HEK293 (cell line): ENCODE data around the gene KIRREL3.

Source experiments
- CTCF ChIP-seq: fragments of 450-650 bp; formaldehyde crosslinking; IDR thresholded peaks from 2 replicates; pipeline ENCODE4 v1.5.1; 2016; ENCODE audit warnings: missing biosample characterization, missing genetic modification characterization
- PBX3 ChIP-seq: sonication (generic); formaldehyde crosslinking; IDR thresholded peaks from 2 replicates; pipeline ENCODE4 v1.8.1; 2022; ENCODE audit warnings: mild to moderate bottlenecking, moderate library complexity, missing genetic modification reagents
- ZNF174 ChIP-seq: fragments of 450-650 bp; formaldehyde crosslinking; IDR thresholded peaks from 2 replicates; pipeline ENCODE4 v1.5.0; 2017; ENCODE audit warnings: missing biosample characterization, mild to moderate bottlenecking, missing genetic modification characterization
- ZNF391 ChIP-seq: fragments of 450-650 bp; formaldehyde crosslinking; IDR thresholded peaks from 2 replicates; pipeline ENCODE4 v1.5.1; 2016; ENCODE audit warnings: low read depth, missing biosample characterization, missing genetic modification characterization, borderline replicate concordance
- ZNF610 ChIP-seq: fragments of 450-650 bp; formaldehyde crosslinking; IDR thresholded peaks from 2 replicates; pipeline ENCODE4 v1.5.1; 2016; ENCODE audit warnings: missing biosample characterization, missing genetic modification characterization, borderline replicate concordance
- ZNF623 ChIP-seq: fragments of 450-650 bp; formaldehyde crosslinking; IDR thresholded peaks from 2 replicates; pipeline ENCODE4 v1.5.1; 2016; ENCODE audit warnings: missing biosample characterization, missing genetic modification characterization
- ZNF664 ChIP-seq: fragments of 450-650 bp; formaldehyde crosslinking; IDR thresholded peaks from 2 replicates; pipeline ENCODE4 v1.5.1; 2016; ENCODE audit warnings: missing biosample characterization, missing genetic modification characterization
- ZSCAN23 ChIP-seq: fragments of 450-650 bp; formaldehyde crosslinking; IDR thresholded peaks from 2 replicates; pipeline ENCODE4 v1.5.1; 2016; ENCODE audit warnings: missing biosample characterization, missing genetic modification characterization
- ZXDB ChIP-seq: fragments of 450-650 bp; formaldehyde crosslinking; IDR thresholded peaks from 2 replicates; pipeline ENCODE4 v1.5.1; 2016; ENCODE audit warnings: missing biosample characterization, missing genetic modification characterization

GRCh38 chr11:126890561-126890960 is 110.0 kb downstream of the KIRREL3 start:
- TF ChIP-seq CTCF (tag by site-specific recombination): no peak
- TF ChIP-seq ZNF174 (tag by site-specific recombination): no peak
- no peak for TF ChIP-seq ZXDB
- TF ChIP-seq PBX3 (CRISPR knock-in tag): no peak
- TF ChIP-seq ZNF623 (tag by site-specific recombination): no peak
- no peak for TF ChIP-seq ZSCAN23
- TF ChIP-seq ZNF391 (tag by site-specific recombination): no peak
- no peak for TF ChIP-seq ZNF664 (tag by site-specific recombination)
- no peak for TF ChIP-seq ZNF610 (tag by site-specific recombination)
